Testis (tissue), 3 donors: ENCODE measurements around the gene ZFYVE26. TPM values are rescaled to one million over a fixed set of nuclear protein-coding genes. Genes with fewer than 3 reads are reported as not detected.

Experiments
- DNase-seq: peaks from one replicate; pipeline ENCODE4 v3.0.0-alpha.2; 2019
- H3K27ac ChIP-seq, 2 donors: fragments of 200-600 bp; sonication (generic); one replicate each; pipeline ENCODE4 v1.5.1; 2019
- H3K27me3 ChIP-seq: fragments of 200-600 bp; sonication (generic); one replicate; pipeline ENCODE4 v1.5.1; 2019
- H3K36me3 ChIP-seq: fragments of 200-600 bp; sonication (generic); one replicate; pipeline ENCODE4 v1.5.1; 2017; ENCODE audit warnings: low read depth; ENCODE audit errors: missing control alignments
- H3K4me1 ChIP-seq: fragments of 200-600 bp; sonication (generic); one replicate; pipeline ENCODE4 v1.5.1; 2019
- H3K4me3 ChIP-seq, 2 donors: fragments of 200-600 bp; sonication (generic); one replicate each; pipeline ENCODE4 v1.5.1; 2017 to 2019
- H3K9me3 ChIP-seq: fragments of 200-600 bp; sonication (generic); one replicate; pipeline ENCODE4 v1.5.1; 2017
- CTCF ChIP-seq, 3 experiments: fragments of 450-650 bp in 2 of 3; fragments of 200-600 bp in 1 of 3; sonication (generic) in 1 of 3; IDR thresholded peaks; one replicate each; pipeline ENCODE4 v1.5.1; 2016 to 2019; ENCODE audit warnings: antibody characterized with exemption in 3 of 3, mild to moderate bottlenecking in 2 of 3, moderate library complexity in 1 of 3
- POLR2A ChIP-seq: fragments of 450-650 bp; IDR thresholded peaks from one replicate; pipeline ENCODE4 v1.6.1; 2017; ENCODE audit warnings: antibody characterized with exemption, mild to moderate bottlenecking, moderate library complexity
- WGBS, 2 donors: methylation state at CpG; one replicate each; pipeline ENCODE4 v1.1.5; 2018; 5-methylcytosine and 5-hydroxymethylcytosine counted together
- intact Hi-C: fragments of 100-400 bp; cut with DNase I; formaldehyde crosslinking; loops from one replicate; pipeline ENCODE4 v1.15.1; 2023; ENCODE audit warnings: low total_unique reads
- polyA plus RNA-seq: library from polyadenylated mRNA; stranded (reverse); fragments of 350-450 nt; fragmentation: Illumina TruSeq; extraction: RNeasy Lipid Tissue Mini Kit (QIAGEN cat#74804); gene quantifications from one replicate; pipeline ENCODE4 v1.2.3, GENCODE V29; 2014; ENCODE audit warnings: low read depth, low replicate concordance; ENCODE audit not compliant: insufficient read depth
- total RNA-seq, 2 donors: library from RNA; depleted of rRNA; stranded (reverse); fragments of >200 nt; gene quantifications; one replicate each; pipeline ENCODE4 v1.2.3, GENCODE V29; 2016

Gene ZFYVE26
- total and polyA plus RNA-seq, 3 donors from 2014 or later, result 9.4 to 34.6 (median 32.7) TPM

- H3K27me3 ChIP-seq, result no peaks in the 10 kb centered on the region
- no peaks in the 10 kb centered on the region for H3K36me3 ChIP-seq
- intact Hi-C loops, result no loop called here
- no peaks in the 10 kb centered on the region for H3K4me1 ChIP-seq
- H3K4me3 ChIP-seq, result no peak overlapping the region
- no peak for TF ChIP-seq CTCF (IDR thresholded peaks at IDR 0.05)
- TF ChIP-seq POLR2A, result no peak
- DNase-seq, result no peak
- 83 to 87% methylated on average over 6 of the region's 6 CpGs for WGBS, 2 donors
- H3K9me3 ChIP-seq, result no peaks in the 10 kb centered on the region
- H3K27ac ChIP-seq, result no peak overlapping the region
Measured at GRCh38 chr14:67749341-67750084, 66.9 kb downstream of the ZFYVE26 start.

GRCh38 chr14:67748312-67748711 is 68.1 kb downstream of the ZFYVE26 start:
- Histone ChIP-seq H3K4me3 (no peak overlapping the region), H3K36me3 (no peaks in the 10 kb centered on the region), H3K27me3 (no peaks in the 10 kb centered on the region), H3K9me3 (no peaks in the 10 kb centered on the region), H3K4me1 (no peaks in the 10 kb centered on the region), H3K27ac (no peak overlapping the region)
- intact Hi-C loops, result no loop called here
- no peak for DNase-seq
- WGBS, 2 donors, result 87 to 93% methylated on average over 3 to 10 of the region's 10 CpGs
- TF ChIP-seq POLR2A, result no peak
- TF ChIP-seq CTCF (IDR thresholded peaks at IDR 0.05), result no peak

GRCh38 chr14:67746927-67747326 is 69.5 kb downstream of the ZFYVE26 start:
- WGBS, 2 donors, result 97 to 100% methylated on average over 1 of the region's 1 CpG
- Histone ChIP-seq H3K9me3 (no peaks in the 10 kb centered on the region), H3K27ac (no peak overlapping the region), H3K27me3 (no peaks in the 10 kb centered on the region), H3K36me3 (no peaks in the 10 kb centered on the region), H3K4me3 (no peak overlapping the region), H3K4me1 (no peaks in the 10 kb centered on the region)
- DNase-seq, result no peak
- intact Hi-C loops, result no loop called here
- no peak for TF ChIP-seq POLR2A
- TF ChIP-seq CTCF (IDR thresholded peaks at IDR 0.05), result no peak

- H3K27me3 ChIP-seq, result no peaks in the 10 kb centered on the region
- no peak for DNase-seq
- no peak overlapping the region for H3K27ac ChIP-seq
- intact Hi-C loops, result no loop called here
- H3K4me1 ChIP-seq, result no peaks in the 10 kb centered on the region
- H3K4me3 ChIP-seq, result no peak overlapping the region
- TF ChIP-seq POLR2A (no peak), CTCF (IDR thresholded peaks at IDR 0.05) (no peak)
- WGBS, 2 donors, result 39 to 45% methylated on average over 2 of the region's 2 CpGs
- no peaks in the 10 kb centered on the region for H3K9me3 ChIP-seq
- no peaks in the 10 kb centered on the region for H3K36me3 ChIP-seq
Measured at GRCh38 chr14:67744046-67744445, 72.3 kb downstream of the ZFYVE26 start.
